OCI-LY3 (cell line): Measurements from ENCODE around the gene PLEKHO1.
A peak's percentile ranks its signal among the peaks of the same experiment; 100 is the strongest.

Experiments
- CTCF ChIP-seq: fragments of 200-600, 300-600 bp; sonication (generic); IDR thresholded peaks from 2 replicates; pipeline ENCODE4 v1.5.1; 2014; ENCODE audit warnings: antibody characterized with exemption, low read length, low read depth
- EZH2phosphoT487 ChIP-seq: fragments of 200-600 bp; shearing (Covaris generic); IDR thresholded peaks from 2 replicates; pipeline ENCODE4 v1.6.1; 2018; ENCODE audit warnings: antibody characterized with exemption, mixed run types, low read depth

- TF ChIP-seq CTCF (peak; percentile 52), EZH2phosphoT487 (no peak)
These were observed 12.2 kb downstream of the PLEKHO1 start for GRCh38 chr1:150161747-150162581.
